PC-9 (cell line): ENCODE results near the gene RPS15. TPM values are rescaled to one million over a fixed set of nuclear protein-coding genes. Genes with fewer than 3 reads are reported as not detected.
A peak's percentile ranks its signal among the peaks of the same experiment; 100 is the strongest.

Experiments used
- BruUV-seq: library from RNA; stranded (reverse); fragments of 400-500 nt; replicated peaks from 2 replicates; lab custom pipeline; 2021; lab: Mats Ljungman, UMichigan
- CTCF ChIA-PET: fragments of 300-600 bp; sonication (Branson Sonifier 250); formaldehyde crosslinking; loops from one replicate; lab custom pipeline; 2022; ENCODE audit warnings: antibody characterized with exemption; lab: Charles Lee
- POLR2A ChIA-PET: fragments of 300-600 bp; sonication (Branson Sonifier 250); formaldehyde crosslinking; loops from one replicate; lab custom pipeline; 2022; ENCODE audit warnings: antibody characterized with exemption; ENCODE audit not compliant: unreplicated experiment; lab: Charles Lee
- DNase-seq, 2 experiments: peaks; one replicate each; pipeline versions ENCODE4 v3.0.0 to v3.0.0-alpha.2; 2015 to 2022; ENCODE audit warnings: mixed read lengths in 1 of 2
- H2AFZ ChIP-seq: fragments of 200-600 bp; sonication (generic); 2 replicates; pipeline ENCODE4 v1.8.1; 2017; ENCODE audit warnings: antibody characterized with exemption
- H3F3A ChIP-seq: fragments of 200-600 bp; sonication (generic); 2 replicates; pipeline ENCODE4 v1.8.1; 2017; ENCODE audit warnings: antibody characterized with exemption, mild to moderate bottlenecking, low read depth; ENCODE audit not compliant: insufficient read depth
- H3K27ac ChIP-seq: fragments of 200-600 bp; sonication (generic); 2 replicates; pipeline ENCODE4 v1.6.1; 2016; ENCODE audit warnings: mixed run types
- H3K27me3 ChIP-seq: fragments of 200-600 bp; sonication (generic); 2 replicates; pipeline ENCODE4 v1.6.1; 2016; ENCODE audit warnings: low read depth, mixed run types; ENCODE audit not compliant: insufficient read depth
- H3K36me3 ChIP-seq: fragments of 200-600 bp; sonication (generic); 2 replicates; pipeline ENCODE4 v1.6.1; 2016; ENCODE audit warnings: low read depth, mixed run types
- H3K4me1 ChIP-seq: fragments of 200-600 bp; sonication (generic); replicated peaks from 2 replicates; pipeline ENCODE4 v1.6.1; 2016; ENCODE audit warnings: mixed run types; ENCODE audit not compliant: insufficient read depth
- H3K4me2 ChIP-seq: fragments of 200-600 bp; sonication (generic); 2 replicates; pipeline ENCODE4 v1.6.1; 2017; ENCODE audit warnings: mixed run types
- H3K4me3 ChIP-seq: fragments of 200-600 bp; sonication (generic); 2 replicates; pipeline ENCODE4 v1.6.1; 2016; ENCODE audit warnings: mixed run types
- H3K79me2 ChIP-seq: fragments of 200-600 bp; sonication (generic); 2 replicates; pipeline ENCODE4 v1.6.1; 2017; ENCODE audit warnings: low read depth, mixed run types
- H3K9me2 ChIP-seq: fragments of 200-600 bp; sonication (generic); 2 replicates; pipeline ENCODE4 v1.8.1; 2017; ENCODE audit warnings: mild to moderate bottlenecking; ENCODE audit not compliant: insufficient read depth
- H3K9me3 ChIP-seq: fragments of 200-600 bp; sonication (generic); 2 replicates; pipeline ENCODE4 v1.8.1; 2016; ENCODE audit warnings: low read depth; ENCODE audit not compliant: insufficient read depth
- H4K20me1 ChIP-seq: fragments of 200-600 bp; sonication (generic); 2 replicates; pipeline ENCODE4 v1.8.1; 2017; ENCODE audit not compliant: insufficient read depth
- EZH2 ChIP-seq: fragments of 200-600 bp; sonication (generic); IDR thresholded peaks from 2 replicates; pipeline ENCODE4 v1.8.0; 2017; ENCODE audit warnings: antibody characterized with exemption, low read depth
- intact Hi-C: fragments of 100-400 bp; cut with micrococcal nuclease; formaldehyde crosslinking; loops from one replicate; pipeline ENCODE4 v1.10.0; 2022; ENCODE audit not compliant: unreplicated experiment
- total RNA-seq: library from RNA; stranded (reverse); gene quantifications from 2 replicates; pipeline ENCODE4 v1.2.3, GENCODE V29; 2021
- TF ChIP-seq, protein P1 (sequence below): fragments of 200-600 bp; sonication (generic); conservative IDR thresholded peaks from 2 replicates; pipeline ENCODE4 v1.6.1; 2017; ENCODE audit warnings: mixed run types, antibody characterized with exemption, mild to moderate bottlenecking, moderate library complexity

The RPS15 gene
- total RNA-seq, 1 experiment from 2014 or later, result 967 TPM

DNA sequence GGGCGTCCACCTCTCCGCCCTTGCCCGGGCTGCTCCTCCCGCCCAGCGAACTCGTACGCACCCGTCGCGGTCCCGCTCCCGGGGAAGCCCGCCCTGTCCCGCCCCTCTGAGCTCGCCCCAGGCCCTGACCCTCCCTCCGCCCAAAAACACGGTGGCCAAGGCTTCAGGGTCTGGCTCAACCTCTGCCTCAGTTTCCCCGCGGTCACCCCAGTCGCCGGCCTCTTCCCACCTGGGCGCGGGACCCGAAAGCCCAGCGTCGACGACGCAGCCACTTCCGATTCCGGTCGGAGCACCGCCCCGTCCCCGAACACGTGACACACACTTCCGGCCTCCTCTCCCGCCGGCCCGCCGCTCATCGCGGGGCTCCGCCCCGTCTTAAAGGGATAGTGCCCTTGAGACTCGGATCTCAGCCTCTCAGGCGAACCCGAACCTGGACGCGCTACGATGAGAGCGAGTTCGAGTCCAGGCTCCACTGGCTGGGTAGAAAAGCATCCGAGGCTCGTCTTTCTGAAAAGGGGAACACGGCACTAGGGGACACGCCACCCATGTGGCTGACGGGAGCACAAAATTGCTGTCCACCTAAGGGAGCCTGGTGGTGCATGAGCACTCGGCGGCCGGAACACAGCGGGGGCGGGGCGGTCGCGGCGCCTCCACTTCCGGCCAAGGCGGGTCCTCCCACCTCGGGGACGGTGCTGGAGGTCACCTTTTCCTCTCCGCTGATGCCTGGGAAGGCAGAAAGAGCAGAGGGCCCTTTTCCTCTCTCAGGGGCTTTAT is 40.9 kb downstream of the RPS15 start, which contains the start of gene C19orf25:
C19orf25 (minus strand) TSS at position 282 of the 774 bp plus-strand sequence. CDS start 312 bp downstream, outside the sequence.
- peak within 1 kb of the TSS; percentile 74 for H3K4me2 ChIP-seq
- no peak within 1 kb of the TSS for H3K27ac ChIP-seq
- no peaks in the 10 kb centered on the region for H3K9me3 ChIP-seq
- H3K36me3 ChIP-seq, result no peaks in the 10 kb centered on the region
- H3K4me1 ChIP-seq, result 0 out of 2 replicates have a peak, but pooled peaks cover 9% of the 10 kb centered on the region
- intact Hi-C loops, result no loop called here
- H2AFZ ChIP-seq, result peak within 1 kb of the TSS; percentile 73
- H4K20me1 ChIP-seq, result peaks cover 8% of the 10 kb centered on the region; the same call in 1 of the 2 replicates
- H3F3A ChIP-seq, result peaks cover 5% of the 10 kb centered on the region; the same call in 1 of the 2 replicates
- TF ChIP-seq, protein P1, sequence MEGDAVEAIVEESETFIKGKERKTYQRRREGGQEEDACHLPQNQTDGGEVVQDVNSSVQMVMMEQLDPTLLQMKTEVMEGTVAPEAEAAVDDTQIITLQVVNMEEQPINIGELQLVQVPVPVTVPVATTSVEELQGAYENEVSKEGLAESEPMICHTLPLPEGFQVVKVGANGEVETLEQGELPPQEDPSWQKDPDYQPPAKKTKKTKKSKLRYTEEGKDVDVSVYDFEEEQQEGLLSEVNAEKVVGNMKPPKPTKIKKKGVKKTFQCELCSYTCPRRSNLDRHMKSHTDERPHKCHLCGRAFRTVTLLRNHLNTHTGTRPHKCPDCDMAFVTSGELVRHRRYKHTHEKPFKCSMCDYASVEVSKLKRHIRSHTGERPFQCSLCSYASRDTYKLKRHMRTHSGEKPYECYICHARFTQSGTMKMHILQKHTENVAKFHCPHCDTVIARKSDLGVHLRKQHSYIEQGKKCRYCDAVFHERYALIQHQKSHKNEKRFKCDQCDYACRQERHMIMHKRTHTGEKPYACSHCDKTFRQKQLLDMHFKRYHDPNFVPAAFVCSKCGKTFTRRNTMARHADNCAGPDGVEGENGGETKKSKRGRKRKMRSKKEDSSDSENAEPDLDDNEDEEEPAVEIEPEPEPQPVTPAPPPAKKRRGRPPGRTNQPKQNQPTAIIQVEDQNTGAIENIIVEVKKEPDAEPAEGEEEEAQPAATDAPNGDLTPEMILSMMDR, result no peak
- no peak for TF ChIP-seq EZH2
- ChIA-PET CTCF (interaction anchor here (0.6 kb wide), 1 partner anchor 271 kb away, joined by 7 read pairs; no protein-coding TSS in a partner anchor), POLR2A (no interaction called here)
- BruUV-seq, result no TSS peak
- H3K9me2 ChIP-seq, result no peaks in the 10 kb centered on the region
- H3K27me3 ChIP-seq, result no peaks in the 10 kb centered on the region
- peak within 1 kb of the TSS; percentile 78 for H3K4me3 ChIP-seq
- peaks cover 16% of the 10 kb centered on the region; the same call in 1 of the 2 replicates for H3K79me2 ChIP-seq
- peak; percentile 77 to 88 for DNase-seq

DNA sequence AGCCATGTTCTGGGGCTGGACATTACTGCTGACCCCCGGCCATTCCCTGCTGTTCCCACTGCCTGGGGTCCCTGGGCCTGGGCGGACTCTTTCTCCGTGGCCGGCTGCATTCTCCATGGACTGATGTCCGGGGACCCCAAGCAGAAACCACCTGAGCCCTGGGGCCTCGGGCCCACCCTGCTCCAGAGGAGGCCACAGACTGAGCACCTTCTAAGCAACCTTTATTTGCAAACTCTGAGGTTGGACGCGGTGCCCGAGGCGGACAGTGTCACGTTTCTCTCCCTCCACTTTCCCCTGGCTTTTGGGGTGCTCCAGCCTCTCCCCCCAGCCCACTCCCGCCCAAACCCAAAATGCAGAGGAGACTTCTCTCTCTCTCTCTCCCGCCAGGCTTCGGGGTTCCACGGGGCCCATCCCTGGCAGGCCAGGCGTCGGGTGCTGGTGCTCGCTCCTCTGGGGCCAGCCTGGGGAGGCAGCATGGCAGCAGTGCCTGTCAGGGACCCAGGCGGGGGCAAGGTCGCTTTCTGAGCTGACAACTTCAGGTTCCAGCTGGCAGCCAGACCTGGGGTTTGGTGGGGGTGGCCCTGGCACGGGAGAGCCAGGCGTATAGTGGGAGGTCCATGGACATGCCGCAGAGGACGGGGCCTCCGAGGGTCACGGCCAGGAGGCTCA is 43.2 kb downstream of the RPS15 start:
- no peaks in the 10 kb centered on the region for H3K36me3 ChIP-seq
- intact Hi-C loops, result no loop called here
- H3K9me2 ChIP-seq, result no peaks in the 10 kb centered on the region
- no peaks in the 10 kb centered on the region for H3K9me3 ChIP-seq
- no peak overlapping the region for H3K27ac ChIP-seq
- CTCF ChIA-PET, result no interaction called here
- no peak for DNase-seq
- H3K4me1 ChIP-seq, result 0 out of 2 replicates have a peak, but pooled peaks cover 9% of the 10 kb centered on the region
- POLR2A ChIA-PET, result no interaction called here
- peaks cover 7% of the 10 kb centered on the region; the same call in 1 of the 2 replicates for H4K20me1 ChIP-seq
- H3K27me3 ChIP-seq, result no peaks in the 10 kb centered on the region
- H3K79me2 ChIP-seq, result peaks cover 16% of the 10 kb centered on the region; the same call in 1 of the 2 replicates
- TF ChIP-seq, protein P1, result no peak
- TF ChIP-seq EZH2, result no peak
- no peak overlapping the region for H3K4me2 ChIP-seq
- no TSS peak for BruUV-seq
- H3K4me3 ChIP-seq, result no peak overlapping the region
- H2AFZ ChIP-seq, result no peak overlapping the region
- peaks cover 12% of the 10 kb centered on the region; the same call in 1 of the 2 replicates for H3F3A ChIP-seq

DNA sequence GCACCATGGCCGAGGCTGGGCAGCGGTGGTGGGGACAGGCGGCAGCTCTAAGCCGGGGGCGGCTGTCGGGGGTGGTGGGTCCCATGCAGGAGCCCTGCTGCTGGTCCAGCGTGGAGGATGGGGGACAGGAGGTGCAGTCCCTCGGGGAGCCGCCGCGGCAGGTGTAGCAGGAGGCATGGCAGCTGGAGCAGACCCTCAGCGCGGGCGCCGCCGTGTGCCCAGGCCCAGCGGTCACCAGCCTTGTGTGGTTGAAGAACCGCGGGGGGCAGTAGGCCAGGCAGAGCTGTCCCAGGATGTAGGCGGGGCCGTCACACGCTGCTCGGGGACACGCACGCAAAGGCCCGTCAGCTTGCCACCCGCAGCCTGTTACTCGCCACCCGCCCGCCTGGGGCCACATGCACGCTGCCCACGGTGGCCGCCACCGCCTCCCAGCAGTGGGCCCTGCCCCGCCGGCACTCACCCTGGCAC is 43.7 kb downstream of the RPS15 start:
- no peak overlapping the region for H3K27ac ChIP-seq
- H3K4me3 ChIP-seq, result no peak overlapping the region
- ChIA-PET POLR2A (no interaction called here), CTCF (no interaction called here)
- H3K27me3 ChIP-seq, result no peaks in the 10 kb centered on the region
- 0 out of 2 replicates have a peak, but pooled peaks cover 9% of the 10 kb centered on the region for H3K4me1 ChIP-seq
- no TSS peak for BruUV-seq
- H4K20me1 ChIP-seq, result 0 out of 2 replicates have a peak, but pooled peaks cover under 1% of the 10 kb centered on the region
- no peak for TF ChIP-seq EZH2
- TF ChIP-seq, protein P1, result no peak
- H3F3A ChIP-seq, result peaks cover 12% of the 10 kb centered on the region; the same call in 1 of the 2 replicates
- H3K9me3 ChIP-seq, result no peaks in the 10 kb centered on the region
- no peak overlapping the region for H2AFZ ChIP-seq
- intact Hi-C loops, result no loop called here
- H3K36me3 ChIP-seq, result no peaks in the 10 kb centered on the region
- no peak for DNase-seq
- no peak overlapping the region for H3K4me2 ChIP-seq
- H3K79me2 ChIP-seq, result peaks cover 11% of the 10 kb centered on the region; the same call in 1 of the 2 replicates
- no peaks in the 10 kb centered on the region for H3K9me2 ChIP-seq
